OCI-LY7 (cell line): Measurements from ENCODE around the gene ALDH1L2. TPM values are rescaled to one million over a fixed set of nuclear protein-coding genes. Genes with fewer than 3 reads are reported as not detected.

Experiments
- BruUV-seq: library from RNA; stranded (reverse); fragments of 400-500 nt; replicated peaks from 2 replicates; lab custom pipeline; 2021; lab: Mats Ljungman, UMichigan
- CTCF ChIA-PET: fragments of 300-600 bp; sonication (Branson Sonifier 250); formaldehyde crosslinking; loops from one replicate; lab custom pipeline; 2022; ENCODE audit warnings: antibody characterized with exemption; ENCODE audit not compliant: unreplicated experiment; lab: Charles Lee
- POLR2A ChIA-PET: fragments of 300-600 bp; sonication (Branson Sonifier 250); formaldehyde crosslinking; loops from one replicate; lab custom pipeline; 2022; ENCODE audit warnings: antibody characterized with exemption; lab: Charles Lee
- DNase-seq: peaks from one replicate; pipeline ENCODE4 v3.0.0-alpha.2; 2015; ENCODE audit warnings: low spot score
- H2AFZ ChIP-seq: fragments of 200-600 bp; sonication (generic), shearing (Covaris generic); 2 replicates; pipeline ENCODE4 v1.6.1; 2014; ENCODE audit warnings: mild to moderate bottlenecking, antibody characterized with exemption, low read length, moderate library complexity
- H3K27ac ChIP-seq: fragments of 200-600 bp; sonication (generic); 2 replicates; pipeline ENCODE4 v1.5.1; 2014; ENCODE audit warnings: mixed run types, low read depth, mild to moderate bottlenecking, moderate library complexity, low read length, inconsistent platforms; ENCODE audit not compliant: poor library complexity, severe bottlenecking
- H3K36me3 ChIP-seq: fragments of 200-600 bp; sonication (generic); 2 replicates; pipeline ENCODE4 v1.6.1; 2014; ENCODE audit warnings: mild to moderate bottlenecking, antibody characterized with exemption, low read length, moderate library complexity, mixed read lengths; ENCODE audit not compliant: insufficient read depth
- H3K4me1 ChIP-seq: fragments of 200-600 bp; sonication (generic); 2 replicates; pipeline ENCODE4 v1.5.1; 2014; ENCODE audit warnings: mild to moderate bottlenecking, low read length; ENCODE audit not compliant: insufficient read depth, poor library complexity, severe bottlenecking
- H3K4me2 ChIP-seq: fragments of 200-600 bp; sonication (generic); 2 replicates; pipeline ENCODE4 v1.6.1; 2014; ENCODE audit warnings: mild to moderate bottlenecking, low read length
- H3K4me3 ChIP-seq: fragments of 200-600 bp; sonication (generic); 2 replicates; pipeline ENCODE4 v1.5.1; 2014; ENCODE audit warnings: mild to moderate bottlenecking, low read depth, low read length; ENCODE audit not compliant: poor library complexity, severe bottlenecking
- H3K79me2 ChIP-seq: fragments of 200-600 bp; sonication (generic); 2 replicates; pipeline ENCODE4 v1.6.1; 2016; ENCODE audit warnings: low read depth, mild to moderate bottlenecking, low read length, moderate library complexity, mixed read lengths; ENCODE audit not compliant: insufficient read depth
- H3K9me2 ChIP-seq: fragments of 200-600 bp; sonication (generic); 2 replicates; pipeline ENCODE4 v1.6.1; 2016; ENCODE audit warnings: mild to moderate bottlenecking, low read length, mixed read lengths; ENCODE audit not compliant: insufficient read depth
- H3K9me3 ChIP-seq: fragments of 200-600 bp; sonication (generic); 2 replicates; pipeline ENCODE4 v1.6.1; 2014; ENCODE audit warnings: mild to moderate bottlenecking, mixed run types, low read length, mixed read lengths
- H4K20me1 ChIP-seq: fragments of 200-600 bp; sonication (generic); 2 replicates; pipeline ENCODE4 v1.6.1; 2014; ENCODE audit warnings: mild to moderate bottlenecking, antibody characterized with exemption, low read length, moderate library complexity, mixed read lengths; ENCODE audit not compliant: insufficient read depth
- CTCF ChIP-seq: fragments of 200-600 bp; sonication (generic); conservative IDR thresholded peaks from 2 replicates; pipeline ENCODE4 v1.5.1; 2014; ENCODE audit warnings: mild to moderate bottlenecking, antibody characterized with exemption, low read length, moderate library complexity, mixed read lengths
- EZH2phosphoT487 ChIP-seq: fragments of 200-600 bp; sonication (generic); IDR thresholded peaks from 2 replicates; pipeline ENCODE4 v1.6.1; 2018; ENCODE audit warnings: low read depth, borderline replicate concordance, mild to moderate bottlenecking, mixed run types, antibody characterized with exemption, low read length, moderate library complexity, mixed read lengths
- intact Hi-C: fragments of 100-400 bp; cut with micrococcal nuclease; formaldehyde crosslinking; loops from one replicate; pipeline ENCODE4 v1.10.0; 2022; ENCODE audit not compliant: unreplicated experiment
- total RNA-seq, 2 experiments: library from RNA; depleted of rRNA in 1 of 2; stranded (reverse); fragments of >200 nt in 1 of 2; shearing (Covaris generic) in 1 of 2; gene quantifications; 2 replicates each; pipeline ENCODE4 v1.2.3, GENCODE V29; 2014 to 2022

Gene ALDH1L2
- total RNA-seq, 2 experiments from 2014 or later = 0.25 TPM; not detected in 1

- TF ChIP-seq CTCF = no peak
- POLR2A ChIA-PET = no interaction called here
- CTCF ChIA-PET = no interaction called here
These were observed 19.6 kb downstream of the ALDH1L2 start for GRCh38 chr12:105064564-105065178.

GRCh38 chr12:105060715-105061378 lies 23.4 kb downstream of the ALDH1L2 start:
- H3K79me2 ChIP-seq = no peaks in the 10 kb centered on the region
- no peak overlapping the region for H2AFZ ChIP-seq
- no peaks in the 10 kb centered on the region for H3K36me3 ChIP-seq
- H3K4me1 ChIP-seq = no peaks in the 10 kb centered on the region
- peaks cover 13% of the 10 kb centered on the region for H3K9me3 ChIP-seq
- DNase-seq = no peak
- no peaks in the 10 kb centered on the region for H3K9me2 ChIP-seq
- no peak overlapping the region for H3K4me3 ChIP-seq
- no peak overlapping the region for H3K27ac ChIP-seq
- TF ChIP-seq CTCF (no peak), EZH2phosphoT487 (no peak)
- H3K4me2 ChIP-seq = no peak overlapping the region
- H4K20me1 ChIP-seq = no peaks in the 10 kb centered on the region
- ChIA-PET CTCF (no interaction called here), POLR2A (interaction anchor here (0.6 to 1.1 kb wide), 4 partner anchors 9 to 1097 kb away, joined by 4 to 5 read pairs (median 4); no protein-coding TSS in a partner anchor)
- BruUV-seq = no TSS peak
- intact Hi-C loops = no loop called here

More at GRCh38 chr12:105064564-105065178, 19.6 kb downstream of the ALDH1L2 start:
- Histone ChIP-seq H3K27ac (no peak overlapping the region), H3K79me2 (no peaks in the 10 kb centered on the region), H3K4me2 (no peak overlapping the region), H3K36me3 (no peaks in the 10 kb centered on the region), H3K9me3 (no peaks in the 10 kb centered on the region), H4K20me1 (no peaks in the 10 kb centered on the region), H3K4me3 (no peak overlapping the region), H3K4me1 (peaks cover 3% of the 10 kb centered on the region), H3K9me2 (no peaks in the 10 kb centered on the region), H2AFZ (no peak overlapping the region)
- intact Hi-C loops = no loop called here
- BruUV-seq = no TSS peak
- DNase-seq = no peak

DNA sequence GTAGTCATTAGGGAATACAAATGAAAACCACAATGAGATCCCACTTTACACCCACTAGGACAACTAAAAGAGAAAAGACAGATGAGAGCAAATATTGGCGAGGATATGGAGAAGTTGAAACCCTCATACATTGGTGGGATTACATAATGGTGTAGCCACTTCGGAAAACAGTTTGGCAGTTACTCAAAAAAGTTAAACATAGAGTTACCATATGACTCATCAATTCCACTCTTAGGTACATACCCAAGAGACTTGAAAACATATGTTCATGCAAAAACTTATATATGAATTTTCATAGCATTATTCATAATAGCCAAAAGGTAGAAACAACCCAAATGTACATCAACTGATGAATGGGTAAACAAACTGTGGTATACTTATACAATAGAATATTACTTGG lies 27.1 kb downstream of the ALDH1L2 start:
- no peaks in the 10 kb centered on the region for H4K20me1 ChIP-seq
- POLR2A ChIA-PET = no interaction called here

More for the DNA sequence above, 27.1 kb downstream of the ALDH1L2 start:
- intact Hi-C loops = loop anchor here (10.0 kb wide), 1 partner anchor 232 kb away; no protein-coding TSS in a partner anchor
- DNase-seq = no peak
- peaks cover 12% of the 10 kb centered on the region for H3K4me1 ChIP-seq
- H3K4me2 ChIP-seq = no peak overlapping the region
- no peak for TF ChIP-seq EZH2phosphoT487
- TF ChIP-seq CTCF = no peak
- no peaks in the 10 kb centered on the region for H3K9me2 ChIP-seq
- no peak overlapping the region for H3K27ac ChIP-seq
- BruUV-seq = no TSS peak
- CTCF ChIA-PET = no interaction called here
- H3K4me3 ChIP-seq = no peak overlapping the region
- no peaks in the 10 kb centered on the region for H3K36me3 ChIP-seq
- no peaks in the 10 kb centered on the region for H3K79me2 ChIP-seq
- no peak overlapping the region for H2AFZ ChIP-seq
- H3K9me3 ChIP-seq = peaks cover 19% of the 10 kb centered on the region
